A549 (cell line): Measurements from ENCODE around the gene CPLX4.
"Not testable (repeated sequence)": the region's sequence is repeated elsewhere in the genome, so short reads cannot be mapped to it uniquely, and the experiment has no call there.

ENCODE experiments used
- CTCF ChIP-seq: fragments of >200 bp; sonication (Bioruptor Twin); formaldehyde crosslinking; IDR thresholded peaks from 3 replicates; pipeline ENCODE4 v1.5.1; 2016
- EP300 ChIP-seq, 2 experiments: fragments of >200 bp; sonication (Bioruptor Twin); formaldehyde crosslinking; IDR thresholded peaks; 2 replicates in 1 of 2; 3 replicates in 1 of 2; pipeline ENCODE4 v1.6.1; 2016 to 2017
- FOSL2 ChIP-seq, 2 experiments: fragments of 450-650 bp in 1 of 2; fragments of >200 bp in 1 of 2; sonication (Bioruptor Twin) in 1 of 2; formaldehyde crosslinking; IDR thresholded peaks; 2 replicates each; pipeline versions ENCODE4 v1.5.0 to v1.6.1; 2016 to 2020; ENCODE audit warnings: mild to moderate bottlenecking in 1 of 2, moderate library complexity in 1 of 2
- FOXS1 ChIP-seq: fragments of 250-450 bp; sonication (Bioruptor Pico); IDR thresholded peaks from 2 replicates; pipeline ENCODE4 v1.5.0; 2020; ENCODE audit warnings: mild to moderate bottlenecking, moderate library complexity
- HES2 ChIP-seq: fragments of >200 bp; sonication (Bioruptor Twin); formaldehyde crosslinking; IDR thresholded peaks from 2 replicates; pipeline ENCODE4 v1.6.1; 2016
- HOXA7 ChIP-seq: fragments of 250-450 bp; sonication (Bioruptor Pico); IDR thresholded peaks from 2 replicates; pipeline ENCODE4 v1.5.0; 2020; ENCODE audit warnings: mild to moderate bottlenecking, moderate library complexity
- KDM1A ChIP-seq: fragments of 200-600 bp; sonication (generic); IDR thresholded peaks from 2 replicates; pipeline ENCODE4 v1.6.1; 2016; ENCODE audit warnings: low read depth, mild to moderate bottlenecking
- KDM5A ChIP-seq: fragments of 200-600 bp; sonication (generic); IDR thresholded peaks from 2 replicates; pipeline ENCODE4 v1.6.1; 2016; ENCODE audit warnings: antibody characterized with exemption, mild to moderate bottlenecking
- MAFK ChIP-seq: fragments of 450-650 bp; IDR thresholded peaks from 2 replicates; pipeline ENCODE4 v1.6.1; 2014; ENCODE audit not compliant: partially characterized antibody
- MYC ChIP-seq: IDR thresholded peaks from 2 replicates; pipeline ENCODE4 v1.6.1; 2012; ENCODE audit warnings: mild to moderate bottlenecking, inconsistent platforms, low read length, improper control_type of control experiment, borderline replicate concordance
- NR3C1 ChIP-seq: fragments of >200 bp; sonication (Bioruptor Twin); formaldehyde crosslinking; IDR thresholded peaks from 3 replicates; pipeline ENCODE4 v1.6.1; 2017
- RAD21 ChIP-seq, 2 experiments: fragments of >200 bp in 1 of 2; sonication (Bioruptor Twin) in 1 of 2; formaldehyde crosslinking in 1 of 2; IDR thresholded peaks in 1 of 2; conservative IDR thresholded peaks in 1 of 2; 2 replicates in 1 of 2; 3 replicates in 1 of 2; pipeline ENCODE4 v1.6.1; 2012 to 2018; ENCODE audit warnings: inconsistent platforms in 1 of 2
- ZSCAN20 ChIP-seq: fragments of 250-450 bp; sonication (Bioruptor Pico); IDR thresholded peaks from 2 replicates; pipeline ENCODE4 v1.8.0; 2022; ENCODE audit warnings: mild to moderate bottlenecking, moderate library complexity

GRCh38 chr18:59261842-59262241 is 56.6 kb downstream of the CPLX4 start:
- not testable (repeated sequence) for TF ChIP-seq FOSL2 (IDR thresholded peaks at IDR 0.05); FOSL2 (CRISPR knock-in tag; IDR thresholded peaks at IDR 0.05); KDM1A; HES2; FOXS1 (CRISPR knock-in tag); CTCF; KDM5A; EP300 (IDR thresholded peaks at IDR 0.05); RAD21 (conservative IDR thresholded peaks at IDR 0.05 in 1 of 2, IDR thresholded peaks at IDR 0.05 in 1 of 2); NR3C1; ZSCAN20; MYC; MAFK; HOXA7 (CRISPR knock-in tag)
